GM12878 (cell line): Measurements from ENCODE around the gene PITPNC1. TPM values are rescaled to one million over a fixed set of nuclear protein-coding genes. Genes with fewer than 3 reads are reported as not detected.

Experiments
- ATAC-seq: fragments of 200-7000 bp; cut with Tn5 transposase; 3 replicates; pipeline ENCODE4 v1.9.1; 2020; ENCODE audit warnings: mild to moderate bottlenecking, moderate library complexity
- BruUV-seq: library from RNA; stranded (reverse); fragments of 400-500 nt; replicated peaks from 2 replicates; lab custom pipeline; 2021; lab: Mats Ljungman, UMichigan
- CTCF ChIA-PET: fragments of 300-600 bp; sonication (Branson Sonifier 250); formaldehyde crosslinking; extraction: SDS; loops from one replicate; lab custom pipeline; 2021; ENCODE audit warnings: inconsistent platforms; lab: Yijun Ruan, JAX
- POLR2A ChIA-PET: fragments of 350-600 bp; formaldehyde crosslinking; extraction: SDS; loops from one replicate; lab custom pipeline; 2021; ENCODE audit warnings: inconsistent platforms; lab: Charles Lee
- RAD21 ChIA-PET: fragments of 300-600 bp; sonication (Branson Sonifier 250); formaldehyde crosslinking; loops from one replicate; lab custom pipeline; 2023; ENCODE audit warnings: antibody characterized with exemption; ENCODE audit not compliant: unreplicated experiment; lab: Charles Lee
- SMC1A ChIA-PET: fragments of 300-600 bp; sonication (Branson Sonifier 250); formaldehyde crosslinking; loops from one replicate; lab custom pipeline; 2023; ENCODE audit not compliant: unreplicated experiment, uncharacterized antibody; lab: Charles Lee
- DNase-seq: peaks from one replicate; pipeline ENCODE4 v3.0.0-alpha.2; 2011; ENCODE audit warnings: low read depth, low spot score
- FAIRE-seq: peaks from 3 replicates; lab custom pipeline; 2011; peaks lifted over from hg19 to GRCh38; lab: Jason Lieb, UNC
- H2AFZ ChIP-seq: 2 replicates; pipeline ENCODE4 v1.6.0; 2011; ENCODE audit warnings: low read depth, low read length, control low read depth; ENCODE audit not compliant: control insufficient read depth
- H3K27ac ChIP-seq: 2 replicates; pipeline ENCODE4 v1.5.1; 2011; ENCODE audit warnings: control low read depth; ENCODE audit not compliant: control insufficient read depth, insufficient read depth
- H3K27me3 ChIP-seq, 2 experiments: replicated peaks in 1 of 2; 2 replicates each; pipeline versions ENCODE4 v1.6.0 to v1.6.1; 2011; ENCODE audit warnings: low read length in 1 of 2; ENCODE audit not compliant: control insufficient read depth in 2 of 2, insufficient read depth in 2 of 2
- H3K36me3 ChIP-seq, 2 experiments: 2 replicates each; pipeline ENCODE4 v1.5.1; 2011; ENCODE audit warnings: low read length in 1 of 2; ENCODE audit not compliant: control insufficient read depth in 2 of 2, insufficient read depth in 2 of 2
- H3K4me1 ChIP-seq: 2 replicates; pipeline ENCODE4 v1.6.1; 2011; ENCODE audit warnings: mild to moderate bottlenecking, low read length, moderate library complexity, mixed read lengths; ENCODE audit not compliant: control insufficient read depth, insufficient read depth
- H3K4me2 ChIP-seq: 2 replicates; pipeline ENCODE4 v1.6.0; 2011; ENCODE audit warnings: control low read depth; ENCODE audit not compliant: control insufficient read depth, insufficient read depth
- H3K4me3 ChIP-seq: fragments of 200-600 bp; sonication (generic); 2 replicates; pipeline ENCODE4 v1.5.1; 2016
- H3K79me2 ChIP-seq: 2 replicates; pipeline ENCODE4 v1.6.0; 2011; ENCODE audit warnings: low read length; ENCODE audit not compliant: control insufficient read depth, insufficient read depth
- H3K9ac ChIP-seq: 2 replicates; pipeline ENCODE4 v1.8.0; 2011; ENCODE audit warnings: low read length, control low read depth, mixed read lengths; ENCODE audit not compliant: control insufficient read depth, insufficient read depth
- H3K9me3 ChIP-seq: replicated peaks from 3 replicates; pipeline ENCODE4 v1.5.1; 2011; ENCODE audit warnings: mild to moderate bottlenecking, low read length; ENCODE audit not compliant: control insufficient read depth, insufficient read depth
- H4K20me1 ChIP-seq: 2 replicates; pipeline ENCODE4 v1.6.0; 2011; ENCODE audit not compliant: control insufficient read depth, insufficient read depth
- ASH2L ChIP-seq: fragments of 300-600, 200-600 bp; sonication (generic); IDR thresholded peaks from 2 replicates; pipeline ENCODE4 v1.6.1; 2017; ENCODE audit warnings: low read depth, mild to moderate bottlenecking, borderline replicate concordance
- FOS ChIP-seq: IDR thresholded peaks from 3 replicates; pipeline ENCODE4 v1.6.1; 2011; ENCODE audit warnings: borderline replicate concordance; ENCODE audit not compliant: insufficient read length; ENCODE audit errors: extremely low read depth
- MEF2B ChIP-seq: fragments of 450-650 bp; IDR thresholded peaks from 2 replicates; pipeline ENCODE4 v1.6.1; 2018; ENCODE audit warnings: mild to moderate bottlenecking, moderate library complexity; ENCODE audit not compliant: partially characterized antibody, poor library complexity, severe bottlenecking
- RAD21 ChIP-seq: IDR thresholded peaks from 2 replicates; pipeline ENCODE4 v1.6.1; 2011; ENCODE audit warnings: mild to moderate bottlenecking, low read depth, low read length, moderate library complexity; ENCODE audit not compliant: insufficient read depth
- SMARCA5 ChIP-seq: fragments of 450-650 bp; IDR thresholded peaks from 2 replicates; pipeline ENCODE4 v1.6.1; 2017; ENCODE audit warnings: mild to moderate bottlenecking
- WGBS: methylation state at CpG from one replicate; pipeline ENCODE4 v1.1.6; 2016; ENCODE audit warnings: low lambda C conversion rate; ENCODE audit not compliant: insufficient replicate concordance, insufficient coverage; ENCODE audit errors: missing lambda C conversion rate; 5-methylcytosine and 5-hydroxymethylcytosine counted together
- in situ Hi-C: fragments of 300-500 bp; cut with MboI; formaldehyde crosslinking; loops from 9 replicates; pipeline ENCODE4 v1.14.3; 2018; ENCODE audit warnings: mixed read lengths
- intact Hi-C: fragments of 100-400 bp; cut with micrococcal nuclease; formaldehyde crosslinking; loops from one replicate; pipeline ENCODE4 v1.14.2; 2022; ENCODE audit not compliant: unreplicated experiment
- polyA plus RNA-seq, 11 experiments: library from polyadenylated mRNA; depleted of rRNA in 4 of 11; unstranded in 6 of 11; stranded (reverse) in 5 of 11; fragments of >200 nt; fragmentation: Nextera tagmentation in 4 of 11; fragmentation: Illumina TruSeq in 1 of 11; extraction: Ambion mirVana in 4 of 11; extraction: Trizol in 1 of 11; gene quantifications; 1 replicate in 1 of 11; 2 replicates in 10 of 11; pipeline versions ENCODE4 v1.2.1 to v1.2.3, GENCODE V29; 2011 to 2016; ENCODE audit warnings: inconsistent platforms in 2 of 11, missing spikeins in 2 of 11, low read depth in 1 of 11
- total RNA-seq, 4 experiments: library from RNA; depleted of rRNA in 3 of 4; stranded (reverse); fragments of >200 nt in 3 of 4; fragmentation: Illumina TruSeq in 1 of 4; extraction: Trizol in 1 of 4; gene quantifications; 2 replicates each; pipeline versions ENCODE4 v1.2.1 to v1.2.3, GENCODE V29; 2013 to 2021
- TF ChIP-seq, protein P1 (sequence below): IDR thresholded peaks from 2 replicates; pipeline ENCODE4 v1.6.1; 2011; ENCODE audit warnings: low read depth, mild to moderate bottlenecking, low read length, moderate library complexity, borderline replicate concordance; ENCODE audit errors: extremely low read depth

PITPNC1 gene
- total and polyA plus RNA-seq, 10 of the 15 experiments (the other 5 are each of a cell fraction or from before 2014, with no cell fraction given): 12.2 to 62.4 (median 47.3) TPM

GRCh38 chr17:67528751-67529436 is 151.8 kb downstream of the PITPNC1 start:
- in situ Hi-C loops (no loop called here), intact Hi-C loops (no loop called here)
- BruUV-seq: no TSS peak
- ATAC-seq: no peak
- Histone ChIP-seq H3K36me3 (peaks cover 5 to 8% of the 10 kb centered on the region in 2 experiments; a peak in 3 of 4 replicates), H3K9ac (no peak overlapping the region), H3K79me2 (no peaks in the 10 kb centered on the region; the same call in 1 of the 2 replicates), H3K4me3 (no peak overlapping the region), H4K20me1 (no peaks in the 10 kb centered on the region), H3K27ac (no peak overlapping the region), H3K4me2 (no peak overlapping the region), H3K9me3 (no peaks in the 10 kb centered on the region), H3K4me1 (peaks cover 12% of the 10 kb centered on the region), H2AFZ (no peak overlapping the region), H3K27me3 (no peaks in the 10 kb centered on the region)
- WGBS: 80% methylated on average over 21 of the region's 22 CpGs
- ChIA-PET CTCF (no interaction called here), POLR2A (interaction anchor here (0.7 kb wide), 1 partner anchor 17 kb away, joined by 3 read pairs; no protein-coding TSS in a partner anchor), SMC1A (interaction anchor here (1.3 kb wide), 1 partner anchor 10 kb away, joined by 3 read pairs; no protein-coding TSS in a partner anchor), RAD21 (no interaction called here)
- DNase-seq: no peak
- TF ChIP-seq SMARCA5: no peak
- TF ChIP-seq FOS: no peak
- TF ChIP-seq, protein P1, sequence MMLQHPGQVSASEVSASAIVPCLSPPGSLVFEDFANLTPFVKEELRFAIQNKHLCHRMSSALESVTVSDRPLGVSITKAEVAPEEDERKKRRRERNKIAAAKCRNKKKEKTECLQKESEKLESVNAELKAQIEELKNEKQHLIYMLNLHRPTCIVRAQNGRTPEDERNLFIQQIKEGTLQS: no peak
- TF ChIP-seq MEF2B: no peak
- TF ChIP-seq RAD21: no peak
- no peak for TF ChIP-seq ASH2L
- FAIRE-seq: no peak
